ENCODE data around the gene MDFIC.

The MDFIC gene

DNA sequence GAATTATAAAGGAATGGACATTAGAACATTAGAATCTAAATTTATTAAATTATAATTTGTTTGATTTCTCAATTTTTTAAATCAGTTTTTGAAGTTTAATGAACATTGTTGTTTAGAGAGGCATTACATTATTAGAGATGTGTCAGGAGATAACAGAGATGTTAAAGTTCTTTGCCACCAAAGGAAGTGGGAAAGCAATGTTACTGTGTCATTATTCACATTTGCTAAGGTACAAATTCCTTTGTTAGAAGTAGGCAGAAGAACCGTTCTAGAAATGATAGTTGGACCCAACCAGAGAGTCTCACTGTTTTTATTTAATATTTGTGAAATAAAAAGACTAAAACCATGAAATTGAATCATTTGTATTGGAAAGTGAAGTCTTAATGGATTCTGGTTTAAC lies 92.9 kb downstream of the MDFIC start:
- H3K27ac Mint-ChIP-seq: peak overlapping the region; percentile 15
- DNase-seq (ENCODE audit: low spot score in 2 of 2) (no peak), ATAC-seq (no peak)
- peaks cover 38% of the 10 kb centered on the region for H3K4me1 Mint-ChIP-seq
- H3K36me3 Mint-ChIP-seq: peaks cover 97% of the 10 kb centered on the region
- H3K4me3 Mint-ChIP-seq: no peak overlapping the region
- H3K9me3 Mint-ChIP-seq: no peaks in the 10 kb centered on the region

DNA sequence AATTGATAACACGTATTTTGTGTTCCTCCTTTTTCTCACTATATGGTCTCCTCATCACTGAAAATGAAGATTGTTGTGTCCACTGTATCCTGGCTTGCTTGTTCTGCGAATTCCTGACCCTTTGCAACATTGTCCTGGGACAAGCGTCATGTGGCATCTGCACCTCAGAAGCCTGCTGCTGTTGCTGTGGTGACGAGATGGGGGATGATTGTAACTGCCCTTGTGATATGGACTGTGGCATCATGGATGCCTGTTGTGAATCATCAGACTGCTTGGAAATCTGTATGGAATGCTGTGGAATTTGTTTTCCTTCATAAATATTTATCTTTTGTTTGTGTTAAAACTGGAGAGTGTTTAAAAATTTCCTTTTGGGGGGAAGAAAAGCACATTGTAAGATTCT lies 93.7 kb downstream of the MDFIC start:
- peaks cover 44% of the 10 kb centered on the region for H3K4me1 Mint-ChIP-seq
- DNase-seq (ENCODE audit: low spot score in 2 of 2): no peak

GRCh38 chr7:115019882-115020605 lies 98.2 kb downstream of the MDFIC start:
- H3K4me3 Mint-ChIP-seq: no peak overlapping the region
- H3K36me3 Mint-ChIP-seq: peaks cover 52% of the 10 kb centered on the region
- peak overlapping the region; percentile 5 for H3K27ac Mint-ChIP-seq
- no peaks in the 10 kb centered on the region for H3K9me3 Mint-ChIP-seq
- peaks cover 30% of the 10 kb centered on the region for H3K4me1 Mint-ChIP-seq
- DNase-seq (ENCODE audit: low spot score in 2 of 2) (no peak), ATAC-seq (no peak)

More for the DNA sequence above, 93.7 kb downstream of the MDFIC start:
- H3K27ac Mint-ChIP-seq: no peak overlapping the region
- ATAC-seq: no peak
- H3K9me3 Mint-ChIP-seq: no peaks in the 10 kb centered on the region
- no peak overlapping the region for H3K4me3 Mint-ChIP-seq
- H3K36me3 Mint-ChIP-seq: peaks cover 95% of the 10 kb centered on the region

DNA sequence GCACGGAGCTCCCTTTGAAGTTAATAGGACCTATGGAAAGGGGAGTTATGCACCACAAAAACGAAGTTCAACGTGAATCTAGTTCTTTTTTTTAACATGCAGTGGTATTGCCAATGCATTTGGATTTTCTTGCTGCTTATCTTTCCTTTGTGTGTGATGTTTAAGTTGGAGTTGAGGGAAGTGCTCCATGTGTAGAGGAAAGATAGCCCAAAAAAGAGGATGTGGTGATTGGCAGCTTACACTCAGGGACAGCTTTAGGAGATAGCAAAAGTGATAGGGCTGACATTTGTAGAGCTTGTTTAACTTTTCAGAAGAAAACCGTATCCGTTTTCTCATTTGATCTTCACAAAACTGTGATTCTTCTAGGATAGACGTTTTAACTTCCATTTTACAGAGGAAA lies 101.3 kb downstream of the MDFIC start:
- Mint-ChIP-seq H3K4me1 (peaks cover 24% of the 10 kb centered on the region), H3K4me3 (no peak overlapping the region), H3K36me3 (peaks cover 20% of the 10 kb centered on the region), H3K9me3 (no peaks in the 10 kb centered on the region), H3K27ac (no peak overlapping the region)
- ATAC-seq (no peak), DNase-seq (ENCODE audit: low spot score in 2 of 2) (no peak)

- Mint-ChIP-seq H3K4me3 (no peak overlapping the region), H3K4me1 (peaks cover 24% of the 10 kb centered on the region), H3K9me3 (no peaks in the 10 kb centered on the region), H3K36me3 (peaks cover 9% of the 10 kb centered on the region), H3K27ac (peak overlapping the region; percentile 39)
- no peak for ATAC-seq
- no peak for DNase-seq (ENCODE audit: low spot score in 2 of 2)
These were observed 102.4 kb downstream of the MDFIC start for GRCh38 chr7:115024276-115024675.

DNA sequence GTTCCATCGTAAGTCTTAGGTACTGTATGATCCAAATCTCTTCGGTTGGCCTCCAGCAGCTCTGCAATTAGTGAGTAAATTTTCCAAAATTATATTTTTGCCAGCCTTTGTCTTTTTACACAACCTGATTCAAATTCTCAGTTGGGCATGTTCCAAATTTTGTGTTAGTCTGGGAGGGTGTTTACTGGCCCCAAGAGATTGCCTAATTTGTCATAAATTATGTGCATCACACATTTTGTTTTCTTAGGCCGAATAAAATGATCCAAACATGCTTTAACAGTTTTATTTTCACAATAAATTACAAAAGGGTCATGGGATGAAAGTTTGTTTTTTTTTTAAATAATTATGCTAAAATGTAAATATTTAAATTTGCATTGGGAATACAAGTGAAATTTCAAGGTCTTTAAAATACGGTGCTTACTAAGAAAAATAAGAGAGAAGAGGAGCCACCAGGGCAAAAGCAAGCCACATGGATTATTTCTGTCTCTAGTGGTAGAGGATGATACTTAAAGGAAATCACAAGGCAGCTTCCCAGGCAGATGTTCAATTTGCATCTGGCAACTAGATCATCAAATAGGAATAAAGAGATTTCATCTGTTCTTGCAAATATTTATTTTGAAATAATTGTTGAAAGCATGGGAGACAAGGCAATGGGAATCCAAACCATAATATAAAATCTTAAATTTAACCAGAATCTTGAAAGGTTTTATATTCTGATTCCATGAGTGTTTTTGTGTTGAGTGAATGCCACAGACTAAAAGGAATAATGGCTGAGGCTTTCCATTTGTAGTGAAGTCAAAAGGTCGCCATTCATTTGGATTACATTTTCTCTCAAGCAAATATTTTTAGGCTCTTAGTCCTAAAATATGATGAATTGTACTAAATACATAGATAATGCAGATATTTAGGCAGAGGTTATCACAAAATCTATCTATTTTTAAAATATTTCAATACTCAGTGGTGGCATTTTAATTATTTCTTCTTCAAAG lies 111.1 kb downstream of the MDFIC start:
- no peak for ATAC-seq
- peaks cover 2% of the 10 kb centered on the region for H3K9me3 Mint-ChIP-seq
- no peaks in the 10 kb centered on the region for H3K36me3 Mint-ChIP-seq
- no peak overlapping the region for H3K27ac Mint-ChIP-seq
- H3K4me1 Mint-ChIP-seq: peaks cover 14% of the 10 kb centered on the region
- no peak for DNase-seq (ENCODE audit: low spot score in 2 of 2)
- no peak overlapping the region for H3K4me3 Mint-ChIP-seq

DNA sequence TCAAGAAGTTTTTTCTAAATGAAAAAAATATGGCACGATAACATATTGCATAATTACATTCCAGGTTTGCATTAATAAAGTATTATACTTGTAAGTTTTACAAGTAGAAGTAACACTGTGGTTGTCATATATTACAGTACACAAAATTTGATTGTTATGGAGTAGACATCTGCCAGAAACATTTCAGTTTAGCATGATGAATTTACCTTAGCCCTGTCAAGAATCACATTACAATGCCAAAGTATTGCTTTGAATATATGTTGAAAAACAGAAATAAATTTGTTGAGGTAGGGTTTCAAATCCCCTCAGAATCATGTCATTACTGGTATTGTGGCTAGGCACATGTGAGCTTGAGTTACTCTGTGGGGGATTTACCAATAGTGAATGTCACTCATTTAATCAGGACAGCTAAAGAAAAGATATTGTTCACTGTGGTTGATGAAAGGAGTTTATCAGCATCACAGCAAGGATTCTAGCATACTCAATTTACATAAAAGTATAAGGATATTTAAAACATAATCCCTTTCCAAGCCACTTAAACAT lies 112.1 kb downstream of the MDFIC start:
- H3K4me1 Mint-ChIP-seq: peaks cover 14% of the 10 kb centered on the region
- no peaks in the 10 kb centered on the region for H3K36me3 Mint-ChIP-seq
- DNase-seq (ENCODE audit: low spot score in 2 of 2) (no peak), ATAC-seq (peak; percentile 68)
- H3K27ac Mint-ChIP-seq: no peak overlapping the region
- peaks cover 2% of the 10 kb centered on the region for H3K9me3 Mint-ChIP-seq
- H3K4me3 Mint-ChIP-seq: no peak overlapping the region

DNA sequence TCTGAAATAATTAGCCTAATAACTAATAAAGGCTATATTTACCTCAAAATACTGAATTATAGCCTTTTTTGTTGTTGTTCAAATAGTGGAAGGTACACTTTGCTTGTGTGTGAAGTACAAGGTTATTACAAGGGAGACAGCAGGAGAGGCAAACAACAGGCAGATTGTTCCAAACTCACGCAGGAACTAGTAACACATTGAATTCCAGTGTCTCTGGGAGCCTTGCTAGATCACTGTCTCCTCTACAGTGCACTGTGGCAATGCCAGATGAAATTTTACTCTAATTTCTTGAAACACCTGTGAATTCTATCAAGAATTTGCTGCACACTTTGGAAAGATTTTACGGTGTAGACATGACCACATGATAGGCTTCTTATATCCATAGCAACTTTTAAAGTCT lies 112.6 kb downstream of the MDFIC start:
- H3K36me3 Mint-ChIP-seq: no peaks in the 10 kb centered on the region
- ATAC-seq (no peak), DNase-seq (ENCODE audit: low spot score in 2 of 2) (no peak)
- H3K27ac Mint-ChIP-seq: no peak overlapping the region
- H3K4me3 Mint-ChIP-seq: no peak overlapping the region
- peaks cover 2% of the 10 kb centered on the region for H3K9me3 Mint-ChIP-seq
- H3K4me1 Mint-ChIP-seq: peaks cover 14% of the 10 kb centered on the region

DNA sequence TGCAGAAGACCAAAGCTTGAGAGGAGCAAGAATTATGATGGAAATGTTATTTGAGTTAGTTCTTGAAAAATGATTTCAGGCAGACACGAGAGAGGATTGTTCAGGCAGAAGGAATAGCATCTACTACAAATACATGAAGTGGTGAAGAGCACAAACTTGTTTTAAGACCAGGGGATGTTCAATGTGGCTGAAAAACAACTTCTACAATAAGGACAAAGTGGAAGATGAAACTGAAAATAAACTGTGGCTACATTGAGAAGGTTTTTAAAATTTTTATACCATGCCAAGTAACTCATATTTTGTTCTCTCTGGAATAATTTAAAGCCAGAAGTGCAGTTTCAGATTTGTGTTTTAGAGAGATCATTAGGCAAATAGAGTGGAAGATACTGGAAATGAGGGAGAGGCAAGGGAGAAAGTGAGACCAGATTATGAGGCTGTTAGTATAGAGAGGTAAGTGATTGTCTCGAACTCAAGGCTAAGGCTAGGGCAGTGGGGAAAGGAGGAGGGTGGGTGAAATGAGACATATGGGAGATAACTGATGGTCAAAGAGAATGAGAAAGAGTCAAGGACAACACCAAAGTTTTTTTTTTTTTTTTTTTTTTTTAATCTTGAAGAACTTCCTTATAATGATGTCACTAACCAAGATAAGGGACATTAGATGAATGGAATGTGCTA lies 115.4 kb downstream of the MDFIC start:
- Mint-ChIP-seq H3K27ac (no peak overlapping the region), H3K4me1 (peaks cover 14% of the 10 kb centered on the region), H3K9me3 (peaks cover 2% of the 10 kb centered on the region), H3K36me3 (no peaks in the 10 kb centered on the region), H3K4me3 (no peak overlapping the region)
- no peak for ATAC-seq
- no peak for DNase-seq (ENCODE audit: low spot score in 2 of 2)

GRCh38 chr7:115038158-115038557 lies 116.3 kb downstream of the MDFIC start:
- peaks cover 2% of the 10 kb centered on the region for H3K9me3 Mint-ChIP-seq
- no peaks in the 10 kb centered on the region for H3K36me3 Mint-ChIP-seq
- no peak overlapping the region for H3K27ac Mint-ChIP-seq
- ATAC-seq: no peak
- DNase-seq (ENCODE audit: low spot score in 2 of 2): no peak
- no peak overlapping the region for H3K4me3 Mint-ChIP-seq
- H3K4me1 Mint-ChIP-seq: peaks cover 14% of the 10 kb centered on the region

GRCh38 chr7:115040057-115040456 lies 118.2 kb downstream of the MDFIC start:
- H3K36me3 Mint-ChIP-seq: no peaks in the 10 kb centered on the region
- peaks cover 2% of the 10 kb centered on the region for H3K9me3 Mint-ChIP-seq
- DNase-seq (ENCODE audit: low spot score in 2 of 2) (no peak), ATAC-seq (no peak)
- H3K27ac Mint-ChIP-seq: no peak overlapping the region
- no peak overlapping the region for H3K4me3 Mint-ChIP-seq
- peaks cover 14% of the 10 kb centered on the region for H3K4me1 Mint-ChIP-seq

DNA sequence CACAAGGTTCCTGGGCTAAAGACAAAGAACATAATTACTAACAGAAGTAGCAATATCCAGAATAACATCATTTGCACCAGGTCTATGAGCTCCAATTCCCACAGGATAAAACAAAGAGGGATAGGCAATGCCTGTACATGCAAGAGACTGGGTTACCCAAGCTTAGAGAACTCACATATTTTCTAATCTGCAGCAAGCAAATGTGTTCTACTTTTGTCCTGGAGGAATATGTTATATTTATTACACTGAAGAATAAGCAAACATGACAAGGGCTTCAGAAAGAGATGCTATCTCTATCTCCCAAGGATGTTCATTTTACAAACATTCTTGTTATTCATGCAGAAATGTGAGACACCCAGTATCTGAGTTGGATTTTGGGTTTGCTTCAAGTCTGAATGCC lies 118.6 kb downstream of the MDFIC start:
- peaks cover 14% of the 10 kb centered on the region for H3K4me1 Mint-ChIP-seq
- H3K9me3 Mint-ChIP-seq: peaks cover 2% of the 10 kb centered on the region
- no peak for DNase-seq (ENCODE audit: low spot score in 2 of 2)
- ATAC-seq: no peak
- no peaks in the 10 kb centered on the region for H3K36me3 Mint-ChIP-seq
- H3K27ac Mint-ChIP-seq: no peak overlapping the region
- no peak overlapping the region for H3K4me3 Mint-ChIP-seq

GRCh38 chr7:115042596-115042995 lies 120.7 kb downstream of the MDFIC start:
- H3K36me3 Mint-ChIP-seq: no peaks in the 10 kb centered on the region
- DNase-seq (ENCODE audit: low spot score in 2 of 2): no peak
- peaks cover 3% of the 10 kb centered on the region for H3K4me1 Mint-ChIP-seq
- H3K9me3 Mint-ChIP-seq: peaks cover 2% of the 10 kb centered on the region
- H3K27ac Mint-ChIP-seq: no peak overlapping the region
- no peak for ATAC-seq
- no peak overlapping the region for H3K4me3 Mint-ChIP-seq

DNA sequence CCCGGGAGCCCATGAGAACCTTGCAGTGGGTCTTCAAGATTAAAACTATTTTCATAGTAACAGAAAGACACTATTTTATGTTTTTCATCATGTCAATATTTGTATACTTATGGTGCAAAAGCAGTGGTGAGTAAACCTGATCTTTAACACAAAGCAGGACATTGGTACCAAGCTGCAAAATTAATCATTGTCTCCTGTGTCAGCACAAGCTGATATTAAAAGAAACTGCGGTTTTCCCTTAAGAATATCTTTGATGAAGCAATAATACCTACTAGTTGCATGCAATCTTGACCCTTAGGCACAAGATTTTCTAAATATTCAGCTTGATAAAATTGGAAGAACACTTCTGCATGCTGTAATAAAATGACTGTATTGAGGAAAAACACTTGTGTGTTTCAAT lies 121.7 kb downstream of the MDFIC start:
- no peak for ATAC-seq
- no peaks in the 10 kb centered on the region for H3K4me1 Mint-ChIP-seq

GRCh38 chr7:115044224-115044623 lies 122.3 kb downstream of the MDFIC start:
- Mint-ChIP-seq H3K4me1 (no peaks in the 10 kb centered on the region), H3K36me3 (no peaks in the 10 kb centered on the region), H3K4me3 (no peak overlapping the region), H3K9me3 (no peaks in the 10 kb centered on the region), H3K27ac (no peak overlapping the region)
- ATAC-seq: no peak
- DNase-seq (ENCODE audit: low spot score in 2 of 2): no peak

More for the DNA sequence above, 121.7 kb downstream of the MDFIC start:
- H3K27ac Mint-ChIP-seq: no peak overlapping the region
- no peak overlapping the region for H3K4me3 Mint-ChIP-seq
- DNase-seq (ENCODE audit: low spot score in 2 of 2): no peak
- H3K9me3 Mint-ChIP-seq: no peaks in the 10 kb centered on the region
- H3K36me3 Mint-ChIP-seq: no peaks in the 10 kb centered on the region

Data from stimulated activated effector memory CD8-positive, alpha-beta T cell treated with anti-CD3 and anti-CD28 coated beads, Interleukin-12 subunit alpha, Interleukin-12 subunit beta, amount 100 ng/mL, for 72 hours (primary cell).